Body of pancreas (tissue), 4 donors: ENCODE results near the gene ANKRD11.

Experiments used
- POLR2A ChIP-seq, 3 donors: fragments of 450-650 bp; IDR thresholded peaks; one replicate each; pipeline ENCODE4 v1.6.1; 2016; ENCODE audit warnings: antibody characterized with exemption in 3 of 3, mild to moderate bottlenecking in 2 of 3
- TF ChIP-seq, protein P1 (sequence below), 7 experiments: fragments of 450-650 bp in 4 of 7; fragments of 200-600 bp in 3 of 7; sonication (generic) in 3 of 7; IDR thresholded peaks; one replicate each; pipeline ENCODE4 v1.5.1; 2016 to 2019; ENCODE audit warnings: antibody characterized with exemption in 7 of 7

GRCh38 chr16:89281829-89282228 is 208.5 kb downstream of the ANKRD11 start:
- TF ChIP-seq, protein P1, sequence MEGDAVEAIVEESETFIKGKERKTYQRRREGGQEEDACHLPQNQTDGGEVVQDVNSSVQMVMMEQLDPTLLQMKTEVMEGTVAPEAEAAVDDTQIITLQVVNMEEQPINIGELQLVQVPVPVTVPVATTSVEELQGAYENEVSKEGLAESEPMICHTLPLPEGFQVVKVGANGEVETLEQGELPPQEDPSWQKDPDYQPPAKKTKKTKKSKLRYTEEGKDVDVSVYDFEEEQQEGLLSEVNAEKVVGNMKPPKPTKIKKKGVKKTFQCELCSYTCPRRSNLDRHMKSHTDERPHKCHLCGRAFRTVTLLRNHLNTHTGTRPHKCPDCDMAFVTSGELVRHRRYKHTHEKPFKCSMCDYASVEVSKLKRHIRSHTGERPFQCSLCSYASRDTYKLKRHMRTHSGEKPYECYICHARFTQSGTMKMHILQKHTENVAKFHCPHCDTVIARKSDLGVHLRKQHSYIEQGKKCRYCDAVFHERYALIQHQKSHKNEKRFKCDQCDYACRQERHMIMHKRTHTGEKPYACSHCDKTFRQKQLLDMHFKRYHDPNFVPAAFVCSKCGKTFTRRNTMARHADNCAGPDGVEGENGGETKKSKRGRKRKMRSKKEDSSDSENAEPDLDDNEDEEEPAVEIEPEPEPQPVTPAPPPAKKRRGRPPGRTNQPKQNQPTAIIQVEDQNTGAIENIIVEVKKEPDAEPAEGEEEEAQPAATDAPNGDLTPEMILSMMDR (IDR thresholded peaks at IDR 0.05): no peak
- no peak for TF ChIP-seq POLR2A (IDR thresholded peaks at IDR 0.05)
